HG03457 (cell line): Measurements from ENCODE around the gene PDGFRB.
"Not testable (repeated sequence)": the region's sequence is repeated elsewhere in the genome, so short reads cannot be mapped to it uniquely, and the experiment has no call there.

ENCODE experiments used
- ATAC-seq: cut with Tn5 transposase; IDR thresholded peaks from one replicate; pipeline ENCODE4 v1.9.1; 2021; ENCODE audit warnings: moderate number of reproducible peaks; ENCODE audit not compliant: unreplicated experiment

PDGFRB gene

DNA sequence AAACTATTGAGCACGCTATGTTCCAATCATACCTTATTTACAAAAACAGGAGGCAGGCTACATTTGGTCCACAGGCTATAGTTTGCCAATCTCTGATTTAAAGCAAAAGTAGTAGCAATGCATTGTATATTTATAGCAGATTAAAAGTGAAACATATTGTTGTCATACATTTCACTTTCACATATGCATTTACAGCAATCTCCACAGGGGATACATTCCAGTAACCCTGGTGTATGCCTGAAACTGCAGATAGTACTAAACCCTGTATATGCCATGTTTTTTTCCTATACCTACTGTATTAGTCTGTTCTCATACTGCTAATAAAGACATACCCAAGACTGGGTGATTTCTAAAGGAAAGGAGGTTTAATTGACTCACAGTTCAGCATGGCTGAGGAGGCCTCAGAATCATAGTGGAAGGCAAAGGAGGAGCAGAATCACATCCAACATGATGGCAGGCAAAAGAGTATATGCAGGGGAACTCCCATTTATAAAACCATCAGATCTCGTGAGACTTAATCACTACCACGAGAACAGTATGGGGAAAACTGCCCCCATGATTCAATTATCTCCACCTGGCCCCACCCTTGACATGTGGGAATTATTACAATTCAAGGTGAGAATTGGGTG lies 63.4 kb downstream of the PDGFRB start:
- ATAC-seq = no peak

GRCh38 chr5:150085950-150086715 lies 69.5 kb downstream of the PDGFRB start, which contains the start of gene CSF1R:
CSF1R (minus strand) TSS chr5:150086554; CDS start chr5:150086427, 127 bp downstream.
- no peak for ATAC-seq

GRCh38 chr5:150085191-150085912 lies 70.3 kb downstream of the PDGFRB start:
- no peak for ATAC-seq

DNA sequence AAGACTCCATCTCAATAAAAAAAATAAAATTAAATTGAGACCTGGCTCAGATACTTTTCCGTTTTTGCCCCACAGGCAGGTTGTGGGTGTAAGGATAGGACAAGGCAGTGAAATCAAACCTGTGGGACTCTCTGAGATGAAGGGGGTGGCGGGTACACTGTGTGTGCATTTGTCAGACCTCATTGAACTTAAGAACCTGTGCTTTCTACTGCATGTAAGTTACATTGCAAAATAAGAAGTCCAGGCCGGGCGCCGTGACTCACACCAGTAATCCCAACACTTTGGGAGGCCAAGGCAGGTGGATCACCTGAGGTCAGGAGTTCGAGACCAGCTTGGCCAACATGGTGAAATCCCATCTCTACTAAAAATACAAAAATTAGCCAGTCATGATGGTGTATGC lies 70.9 kb downstream of the PDGFRB start:
- ATAC-seq = not testable (repeated sequence)

- no peak for ATAC-seq
Observed at GRCh38 chr5:150082889-150083288, 72.8 kb downstream of the PDGFRB start.

DNA sequence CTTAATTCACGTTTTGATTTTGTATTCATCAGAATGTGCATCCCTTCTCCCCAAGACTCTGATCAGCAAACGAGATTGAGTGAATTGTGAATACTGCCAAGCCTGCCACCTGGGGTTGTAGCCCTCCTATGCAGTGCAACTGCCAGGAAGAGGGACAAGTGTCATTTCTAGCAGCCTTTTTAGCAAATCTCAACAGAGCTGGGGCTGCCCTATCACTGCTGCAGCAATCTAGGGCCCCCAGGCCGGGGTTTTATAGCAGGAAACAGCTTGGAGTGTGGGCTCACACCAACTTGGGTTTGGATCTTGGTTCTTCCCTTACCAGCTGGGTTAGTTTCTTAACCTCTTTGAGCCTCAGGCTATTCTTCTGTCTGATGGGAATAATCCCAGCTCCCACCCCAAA lies 73.3 kb downstream of the PDGFRB start:
- no peak for ATAC-seq

DNA sequence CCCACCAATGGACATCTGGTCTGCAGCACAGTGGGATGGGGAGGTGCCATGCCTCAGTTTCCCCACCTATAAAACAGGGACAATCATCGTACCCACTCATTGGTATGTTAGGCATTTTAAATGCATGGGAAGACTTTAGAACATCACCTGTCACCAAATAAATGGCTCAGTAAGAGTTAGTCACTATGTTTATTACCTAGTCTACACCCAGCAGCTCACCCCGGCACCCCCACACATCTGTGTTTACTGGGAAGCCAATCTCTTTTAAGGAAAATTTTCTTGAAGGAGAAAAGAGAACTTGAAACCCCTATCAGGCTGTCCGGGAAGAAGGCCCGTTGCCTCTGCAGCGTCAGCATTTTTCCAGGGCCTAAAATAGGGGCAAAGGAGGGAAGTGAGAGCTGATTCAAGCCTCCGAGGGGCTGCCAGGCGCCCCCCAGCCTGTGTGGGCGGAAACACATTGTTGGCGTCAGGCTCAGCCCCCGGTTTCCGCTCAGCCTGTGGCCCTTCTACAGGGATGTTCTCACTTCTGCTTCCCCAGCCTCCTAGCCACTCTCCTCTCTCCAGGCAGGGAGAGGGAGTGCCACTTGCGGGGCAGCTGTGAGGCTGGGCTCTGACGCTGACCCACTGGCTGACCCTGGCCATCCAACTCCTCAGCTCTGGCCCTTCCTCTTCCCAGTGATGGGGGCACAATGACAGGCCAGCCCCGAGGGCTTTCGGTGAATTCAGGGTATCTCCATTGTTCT lies 73.9 kb downstream of the PDGFRB start:
- ATAC-seq = no peak

DNA sequence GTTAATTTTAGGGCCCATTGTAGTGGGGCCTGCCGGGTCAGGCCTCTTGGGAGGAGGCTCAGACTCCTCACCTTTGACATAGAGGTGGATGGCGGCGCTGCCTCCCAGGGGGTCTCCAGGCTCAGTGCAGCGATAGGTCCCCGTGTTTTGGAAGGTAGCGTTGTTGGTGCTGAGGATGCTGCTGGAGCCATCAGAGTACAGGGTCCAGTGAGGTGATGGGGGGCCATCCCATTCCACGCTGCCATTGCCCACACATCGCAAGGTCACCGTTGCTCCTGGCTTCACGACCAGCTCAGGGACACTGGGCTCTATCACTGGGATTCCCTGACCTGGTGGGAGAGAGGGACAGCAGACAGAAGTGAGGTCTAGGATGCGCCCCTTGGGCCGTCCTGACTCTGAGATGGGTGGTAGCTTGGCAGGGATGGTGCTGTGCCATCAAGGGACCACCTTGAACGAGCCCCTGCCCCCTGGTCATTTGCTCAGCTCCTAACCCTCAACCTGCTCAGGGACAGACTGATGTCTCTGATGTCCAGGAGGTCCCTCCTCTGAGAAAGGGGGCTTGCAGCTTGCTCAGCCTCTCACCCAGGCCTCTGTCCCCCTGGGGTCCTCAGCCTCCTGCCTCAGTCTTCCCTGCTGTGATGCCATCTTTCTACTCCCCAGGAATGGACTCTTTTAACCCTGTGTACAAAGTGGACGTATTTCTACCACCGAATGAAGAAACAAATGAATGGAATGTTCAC lies 74.8 kb downstream of the PDGFRB start:
- no peak for ATAC-seq

DNA sequence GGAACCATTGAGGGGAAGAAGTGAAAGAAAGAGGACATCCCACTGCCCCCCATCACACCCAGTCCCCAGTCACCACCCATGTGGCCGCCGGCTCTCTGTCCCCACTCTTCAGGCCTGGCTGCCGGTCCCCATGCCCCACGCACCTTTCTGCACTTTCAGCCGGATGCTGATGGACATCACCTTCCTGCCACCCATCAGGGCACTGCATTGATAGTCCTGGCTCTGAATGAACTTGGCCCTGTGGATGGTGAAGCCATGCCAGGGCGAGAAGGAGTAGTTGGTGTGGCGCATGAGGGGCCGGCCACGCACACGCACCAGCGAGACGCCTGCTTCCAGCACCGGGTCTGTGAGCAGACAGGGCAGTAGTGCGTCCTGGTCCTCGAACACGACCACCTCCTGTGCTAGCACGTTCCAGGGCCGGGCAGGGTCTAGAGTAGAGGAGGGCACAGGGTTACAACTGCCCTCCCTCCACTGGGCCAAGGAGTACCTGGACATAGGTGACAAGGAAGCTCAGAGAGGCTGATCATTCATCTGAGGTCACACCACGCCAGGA lies 75.7 kb downstream of the PDGFRB start:
- ATAC-seq = no peak

DNA sequence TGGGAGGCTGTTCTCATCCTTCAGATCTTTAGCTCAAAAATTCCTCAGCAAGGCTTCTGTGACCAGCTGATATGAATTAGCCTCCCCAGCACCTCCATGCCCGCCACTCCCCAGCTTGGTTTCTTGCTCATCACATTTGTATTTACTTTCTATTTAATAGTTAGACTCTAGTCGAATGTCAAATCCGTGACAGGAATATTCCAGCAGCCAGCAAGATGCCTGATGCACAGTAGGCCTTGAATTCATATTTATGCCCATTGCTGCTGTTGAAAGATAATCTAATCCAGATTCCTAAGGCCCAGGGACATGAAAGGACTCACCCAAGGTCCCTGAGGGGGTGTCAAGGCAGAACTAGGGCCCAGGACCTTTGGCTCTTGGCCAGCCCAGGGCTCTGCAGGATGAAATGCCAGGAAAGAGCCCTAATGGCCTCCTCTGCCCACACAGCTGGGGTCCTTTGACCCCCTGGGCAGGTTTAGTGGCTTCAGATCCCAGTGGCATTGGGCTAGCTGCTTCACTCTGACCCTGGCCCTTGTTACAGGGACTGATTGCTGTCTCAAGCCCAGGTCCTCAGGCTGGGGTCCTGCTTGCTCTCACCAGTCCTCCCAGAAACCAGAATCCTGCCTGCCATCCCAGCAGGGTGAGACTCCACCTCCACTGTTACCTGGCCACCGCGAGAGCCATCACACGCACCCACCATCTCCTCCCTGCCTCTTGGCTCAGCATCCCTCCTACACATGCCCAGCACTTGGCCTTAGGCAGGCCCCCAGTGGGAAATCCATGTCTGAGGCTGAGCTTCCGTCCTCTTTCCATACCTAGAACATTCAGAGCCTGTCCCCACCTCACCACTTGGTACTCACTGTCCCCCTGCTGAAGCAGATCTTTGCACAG lies 76.6 kb downstream of the PDGFRB start:
- ATAC-seq = no peak

- no peak for ATAC-seq
Observed at GRCh38 chr5:150077996-150078801, 77.4 kb downstream of the PDGFRB start.

- ATAC-seq = no peak
Observed at GRCh38 chr5:150077060-150077459, 78.6 kb downstream of the PDGFRB start.

GRCh38 chr5:150075806-150076205 lies 79.8 kb downstream of the PDGFRB start:
- no peak for ATAC-seq

GRCh38 chr5:150075233-150075632 lies 80.4 kb downstream of the PDGFRB start:
- ATAC-seq = no peak

DNA sequence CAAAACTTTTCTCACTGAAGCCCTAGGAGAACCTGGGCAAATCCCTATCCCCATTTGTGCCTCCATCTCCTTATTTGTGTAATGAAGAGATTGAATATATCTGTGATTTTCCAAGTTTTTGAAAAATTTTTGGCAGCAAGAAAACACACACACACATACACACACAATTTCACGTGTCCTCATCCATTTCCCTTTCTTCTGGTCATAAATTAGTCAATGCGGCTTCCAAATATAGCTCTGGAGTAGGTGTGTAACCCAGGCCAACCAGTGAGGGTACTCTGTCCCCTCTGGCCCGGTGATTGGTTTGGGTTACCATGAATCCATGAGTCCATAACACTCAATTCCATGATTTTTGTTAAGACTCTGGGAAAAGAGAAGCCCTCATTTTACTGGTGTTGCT lies 82.0 kb downstream of the PDGFRB start:
- ATAC-seq = no peak

GRCh38 chr5:150073086-150073625 lies 82.5 kb downstream of the PDGFRB start:
- no peak for ATAC-seq

- no peak for ATAC-seq
Observed at GRCh38 chr5:150070821-150071220, 84.8 kb downstream of the PDGFRB start.
